ENCODE measurements around the gene AMMECR1.

The AMMECR1 gene

GRCh38 chrX:110145854-110146253 lies 172.0 kb downstream of the AMMECR1 start:
- no peak overlapping the region for H3K9ac ChIP-seq (ENCODE audit: low read depth, low read length, poor library complexity, severe bottlenecking)
- no peaks in the 10 kb centered on the region for H3K27me3 ChIP-seq (ENCODE audit: insufficient read depth, low read length, poor library complexity, severe bottlenecking)
- no peaks in the 10 kb centered on the region for H3K9me2 ChIP-seq (replicated peaks; ENCODE audit: low read depth, low read length)
- H3K79me2 ChIP-seq (ENCODE audit: insufficient read depth, low read length), result no peaks in the 10 kb centered on the region
- H3K36me3 ChIP-seq (ENCODE audit: insufficient read depth, low read length), result peaks cover 27% of the 10 kb centered on the region; the same call in 1 of the 2 replicates
- no peak overlapping the region for H2AFZ ChIP-seq (ENCODE audit: low read length)
- H3K9me3 ChIP-seq (ENCODE audit: insufficient read depth, low read depth, low read length), result no peaks in the 10 kb centered on the region
- H3K4me3 ChIP-seq (ENCODE audit: low read length, poor library complexity, severe bottlenecking), result no peak overlapping the region
- H3F3A ChIP-seq (ENCODE audit: low read depth), result no peaks in the 10 kb centered on the region
- no peak for TF ChIP-seq EZH2phosphoT487 (IDR thresholded peaks at IDR 0.05; ENCODE audit: borderline replicate concordance)
- TF ChIP-seq CTCF (conservative IDR thresholded peaks at IDR 0.05; ENCODE audit: low read length), result peak; percentile 63
- peaks cover 5% of the 10 kb centered on the region for H4K20me1 ChIP-seq (ENCODE audit: insufficient read depth, low read length, poor library complexity, severe bottlenecking)
- H3K4me2 ChIP-seq (ENCODE audit: low read depth, low read length, poor library complexity, severe bottlenecking), result no peak overlapping the region
- no peaks in the 10 kb centered on the region for H3K4me1 ChIP-seq (ENCODE audit: insufficient read depth, low read length, poor library complexity, severe bottlenecking)

GRCh38 chrX:110145311-110145710 lies 172.6 kb downstream of the AMMECR1 start:
- Histone ChIP-seq H3F3A (ENCODE audit: low read depth) (no peaks in the 10 kb centered on the region), H4K20me1 (ENCODE audit: insufficient read depth, low read length, poor library complexity, severe bottlenecking) (peaks cover 6% of the 10 kb centered on the region), H3K9ac (ENCODE audit: low read depth, low read length, poor library complexity, severe bottlenecking) (no peak overlapping the region), H3K4me2 (ENCODE audit: low read depth, low read length, poor library complexity, severe bottlenecking) (no peak overlapping the region), H3K36me3 (ENCODE audit: insufficient read depth, low read length) (peaks cover 27% of the 10 kb centered on the region; the same call in 1 of the 2 replicates), H2AFZ (ENCODE audit: low read length) (no peak overlapping the region), H3K4me3 (ENCODE audit: low read length, poor library complexity, severe bottlenecking) (no peak overlapping the region), H3K27me3 (ENCODE audit: insufficient read depth, low read length, poor library complexity, severe bottlenecking) (no peaks in the 10 kb centered on the region), H3K9me2 (replicated peaks; ENCODE audit: low read depth, low read length) (no peaks in the 10 kb centered on the region), H3K9me3 (ENCODE audit: insufficient read depth, low read depth, low read length) (no peaks in the 10 kb centered on the region), H3K79me2 (ENCODE audit: insufficient read depth, low read length) (no peaks in the 10 kb centered on the region), H3K4me1 (ENCODE audit: insufficient read depth, low read length, poor library complexity, severe bottlenecking) (no peaks in the 10 kb centered on the region)
- TF ChIP-seq CTCF (conservative IDR thresholded peaks at IDR 0.05; ENCODE audit: low read length), result no peak
- no peak for TF ChIP-seq EZH2phosphoT487 (IDR thresholded peaks at IDR 0.05; ENCODE audit: borderline replicate concordance)

Data from Loucy (cell line).